K562 (cell line): ENCODE results near the gene MAU2. TPM values are rescaled to one million over a fixed set of nuclear protein-coding genes. Genes with fewer than 3 reads are reported as not detected.

Experiments used
- ATF7 ChIP-seq: fragments of 450-650 bp; IDR thresholded peaks from 2 replicates; pipeline ENCODE4 v1.7.1; 2014; ENCODE audit warnings: mild to moderate bottlenecking, moderate library complexity
- BRD4 ChIP-seq: fragments of 200-600 bp; sonication (generic); IDR thresholded peaks from 2 replicates; pipeline ENCODE4 v1.6.1; 2017; ENCODE audit warnings: inconsistent platforms
- CHD2 ChIP-seq: IDR thresholded peaks from 2 replicates; pipeline ENCODE4 v1.6.1; 2011; ENCODE audit warnings: low read depth, low read length
- CREB5 ChIP-seq: fragments of 250-450 bp; sonication (Bioruptor Pico); IDR thresholded peaks from 2 replicates; pipeline ENCODE4 v1.5.0; 2020; ENCODE audit warnings: mild to moderate bottlenecking
- ETV6 ChIP-seq, 3 experiments: fragments of 150-350 bp in 1 of 3; sonication (generic) in 1 of 3; formaldehyde crosslinking in 1 of 3; IDR thresholded peaks; 2 replicates each; pipeline versions ENCODE4 v1.6.1 to v1.8.0; 2014 to 2022; ENCODE audit warnings: borderline replicate concordance in 2 of 3, low read depth in 2 of 3, antibody characterized with exemption in 1 of 3, low read length in 1 of 3, mild to moderate bottlenecking in 1 of 3, missing genetic modification reagents in 1 of 3
- JUN ChIP-seq, 2 experiments: sonication (generic) in 1 of 2; formaldehyde crosslinking in 1 of 2; IDR thresholded peaks; 2 replicates each; pipeline versions ENCODE4 v1.6.1 to v1.8.0; 2012 to 2022; ENCODE audit warnings: borderline replicate concordance in 2 of 2, mild to moderate bottlenecking in 2 of 2, improper control_type of control experiment in 1 of 2, low read depth in 1 of 2, low read length in 1 of 2, missing genetic modification reagents in 1 of 2
- LARP7 ChIP-seq: fragments of 450-650 bp; IDR thresholded peaks from 2 replicates; pipeline ENCODE4 v1.6.1; 2016
- MED1 ChIP-seq: sonication (generic); formaldehyde crosslinking; IDR thresholded peaks from 2 replicates; pipeline ENCODE4 v1.8.1; 2023; ENCODE audit warnings: missing genetic modification reagents, borderline replicate concordance
- NFATC3 ChIP-seq: fragments of 450-650 bp; IDR thresholded peaks from 2 replicates; pipeline ENCODE4 v1.6.1; 2017; ENCODE audit warnings: mild to moderate bottlenecking
- NFIC ChIP-seq: fragments of 450-650 bp; IDR thresholded peaks from 2 replicates; pipeline ENCODE4 v1.6.1; 2017; ENCODE audit warnings: mild to moderate bottlenecking, inconsistent platforms
- PHF8 ChIP-seq: fragments of 200-600 bp; sonication (generic); IDR thresholded peaks from 2 replicates; pipeline ENCODE4 v1.6.1; 2012; ENCODE audit warnings: mixed run types, mild to moderate bottlenecking, inconsistent platforms, low read length, moderate library complexity, borderline replicate concordance
- SAP30 ChIP-seq: fragments of 200-600 bp; sonication (generic); IDR thresholded peaks from 2 replicates; pipeline ENCODE4 v1.6.1; 2012; ENCODE audit warnings: borderline replicate concordance, low read depth, mild to moderate bottlenecking, moderate library complexity, low read length, control low read depth, inconsistent platforms; ENCODE audit not compliant: insufficient read depth, poor library complexity, severe bottlenecking
- SMAD3 ChIP-seq: fragments of 450-650 bp; formaldehyde crosslinking; conservative IDR thresholded peaks from 2 replicates; pipeline ENCODE4 v1.4.0; 2020; ENCODE audit warnings: mild to moderate bottlenecking
- SREBF2 ChIP-seq: sonication (generic); formaldehyde crosslinking; IDR thresholded peaks from 2 replicates; pipeline ENCODE4 v1.4.0; 2020; ENCODE audit warnings: mild to moderate bottlenecking, missing genetic modification reagents
- TEAD1 ChIP-seq, 2 experiments: fragments of 450-650 bp in 1 of 2; sonication (generic) in 1 of 2; formaldehyde crosslinking; IDR thresholded peaks; 2 replicates each; pipeline versions ENCODE4 v1.4.0 to v1.8.0; 2020 to 2022; ENCODE audit warnings: mild to moderate bottlenecking in 2 of 2, missing genetic modification reagents in 1 of 2
- ZFX ChIP-seq: sonication (generic); formaldehyde crosslinking; IDR thresholded peaks from 2 replicates; pipeline ENCODE4 v1.8.0; 2022; ENCODE audit warnings: mild to moderate bottlenecking, missing genetic modification reagents, moderate library complexity
- ZNF507 ChIP-seq: conservative IDR thresholded peaks from 2 replicates; pipeline ENCODE4 v1.6.1; 2017; ENCODE audit warnings: missing genetic modification characterization, missing compliant biosample characterization
- polyA plus RNA-seq, 8 experiments: library from polyadenylated mRNA; depleted of rRNA in 4 of 8; stranded (reverse) in 5 of 8; unstranded in 3 of 8; fragments of >200 nt; fragmentation: Nextera tagmentation in 2 of 8; fragmentation: Illumina TruSeq in 1 of 8; extraction: Ambion mirVana in 2 of 8; extraction: Trizol in 1 of 8; gene quantifications; 2 replicates each; pipeline versions ENCODE4 v1.2.1 to v1.2.3, GENCODE V29; 2011 to 2014; ENCODE audit warnings: inconsistent platforms in 1 of 8, missing spikeins in 1 of 8
- total RNA-seq, 7 experiments: library from RNA; depleted of rRNA in 6 of 7; stranded (reverse); fragments of >200 nt in 6 of 7; fragmentation: Illumina TruSeq in 2 of 7; extraction: Trizol in 2 of 7; gene quantifications; 2 replicates each; pipeline versions ENCODE4 v1.2.1 to v1.2.3, GENCODE V29; 2011 to 2021; ENCODE audit warnings: low replicate concordance in 1 of 7
- TF ChIP-seq, protein P1 (sequence below): fragments of 450-650 bp; IDR thresholded peaks from 2 replicates; pipeline ENCODE4 v1.6.1; 2016; ENCODE audit warnings: low read depth, mild to moderate bottlenecking, moderate library complexity
- TF ChIP-seq, protein P2 (sequence below): sonication (generic); formaldehyde crosslinking; IDR thresholded peaks from 2 replicates; pipeline ENCODE4 v1.8.0; 2022; ENCODE audit warnings: missing genetic modification reagents, mild to moderate bottlenecking, borderline replicate concordance

The MAU2 gene
- total and polyA plus RNA-seq, 9 of the 15 experiments (the other 6 are each of a cell fraction or from before 2014, with no cell fraction given), result 1.2 to 48.1 (median 19.4) TPM

GRCh38 chr19:19320361-19321140 lies at the start of gene MAU2, which contains the start of gene SUGP1 (continued):
- TF ChIP-seq PHF8 (peak; percentile 95), NFATC3 (no peak), SMAD3 (0 out of 2 replicates have a peak, but pooled peaks have one; percentile 5), TEAD1 (CRISPR knock-in tag; IDR thresholded peaks at IDR 0.05) (peak in 1 of 2 experiments; percentile 54; a peak in 2 of 4 replicates), ZFX (peak; percentile 100), NFIC (peak; percentile 27; the same call in 1 of the 2 replicates), JUN (IDR thresholded peaks at IDR 0.05; ENCODE audit: borderline replicate concordance, low read depth, low read length) (no peak), JUN (CRISPR knock-in tag; IDR thresholded peaks at IDR 0.05; ENCODE audit: borderline replicate concordance) (peak; percentile 81), SAP30 (peak; percentile 59), LARP7 (no peak), BRD4 (peak; percentile 92), ZNF507 (tag) (no peak), SREBF2 (CRISPR knock-in tag) (no peak), ATF7 (peak; percentile 80), MED1 (CRISPR knock-in tag) (0 out of 2 replicates have a peak, but pooled peaks have one; percentile 71), ETV6 (IDR thresholded peaks at IDR 0.05; ENCODE audit: borderline replicate concordance in 1 of 2, low read depth in 2 of 2, low read length in 1 of 2) (no peak), ETV6 (CRISPR knock-in tag; IDR thresholded peaks at IDR 0.05; ENCODE audit: borderline replicate concordance) (no peak), CHD2 (peak; percentile 99), CREB5 (CRISPR knock-in tag) (no peak)
- TF ChIP-seq, protein P1, sequence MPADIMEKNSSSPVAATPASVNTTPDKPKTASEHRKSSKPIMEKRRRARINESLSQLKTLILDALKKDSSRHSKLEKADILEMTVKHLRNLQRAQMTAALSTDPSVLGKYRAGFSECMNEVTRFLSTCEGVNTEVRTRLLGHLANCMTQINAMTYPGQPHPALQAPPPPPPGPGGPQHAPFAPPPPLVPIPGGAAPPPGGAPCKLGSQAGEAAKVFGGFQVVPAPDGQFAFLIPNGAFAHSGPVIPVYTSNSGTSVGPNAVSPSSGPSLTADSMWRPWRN, result no peak
- TF ChIP-seq, protein P2, sequence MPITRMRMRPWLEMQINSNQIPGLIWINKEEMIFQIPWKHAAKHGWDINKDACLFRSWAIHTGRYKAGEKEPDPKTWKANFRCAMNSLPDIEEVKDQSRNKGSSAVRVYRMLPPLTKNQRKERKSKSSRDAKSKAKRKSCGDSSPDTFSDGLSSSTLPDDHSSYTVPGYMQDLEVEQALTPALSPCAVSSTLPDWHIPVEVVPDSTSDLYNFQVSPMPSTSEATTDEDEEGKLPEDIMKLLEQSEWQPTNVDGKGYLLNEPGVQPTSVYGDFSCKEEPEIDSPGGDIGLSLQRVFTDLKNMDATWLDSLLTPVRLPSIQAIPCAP (CRISPR knock-in tag), result no peak
